Measurements from ENCODE around the gene ACCS. TPM values are rescaled to one million over a fixed set of nuclear protein-coding genes. Genes with fewer than 3 reads are reported as not detected.

Gene ACCS
- total RNA-seq, 1 donor, result 21.0 TPM

- H3K27me3 ChIP-seq (ENCODE audit: insufficient read depth, low read length), result no peaks in the 10 kb centered on the region
- no peak overlapping the region for H3K27ac ChIP-seq (ENCODE audit: low read depth, low read length)
- DNase-seq (ENCODE audit: insufficient read length, low spot score, missing footprints), result no peak
- peaks cover 32% of the 10 kb centered on the region for H3K36me3 ChIP-seq (ENCODE audit: insufficient read depth, low read length)
- TF ChIP-seq CTCF (IDR thresholded peaks at IDR 0.05; ENCODE audit: extremely low read depth, low read depth, low read length), result no peak
- no peaks in the 10 kb centered on the region for H3K9me3 ChIP-seq (ENCODE audit: low read depth, low read length)
- no peak overlapping the region for H2AFZ ChIP-seq (ENCODE audit: low read length)
- H3K79me2 ChIP-seq (ENCODE audit: insufficient read depth, low read length), result peaks cover 8% of the 10 kb centered on the region
- no peak overlapping the region for H3K4me2 ChIP-seq (ENCODE audit: insufficient read depth, low read length)
- H3K4me1 ChIP-seq (ENCODE audit: insufficient read depth, low read length), result peaks cover 7% of the 10 kb centered on the region
- H3K4me3 ChIP-seq (ENCODE audit: insufficient read depth, low read length), result no peak overlapping the region
- peaks cover 25% of the 10 kb centered on the region for H4K20me1 ChIP-seq (ENCODE audit: insufficient read depth, low read length)
These were observed 50.3 kb downstream of the ACCS start for GRCh38 chr11:44116234-44116830.

DNA sequence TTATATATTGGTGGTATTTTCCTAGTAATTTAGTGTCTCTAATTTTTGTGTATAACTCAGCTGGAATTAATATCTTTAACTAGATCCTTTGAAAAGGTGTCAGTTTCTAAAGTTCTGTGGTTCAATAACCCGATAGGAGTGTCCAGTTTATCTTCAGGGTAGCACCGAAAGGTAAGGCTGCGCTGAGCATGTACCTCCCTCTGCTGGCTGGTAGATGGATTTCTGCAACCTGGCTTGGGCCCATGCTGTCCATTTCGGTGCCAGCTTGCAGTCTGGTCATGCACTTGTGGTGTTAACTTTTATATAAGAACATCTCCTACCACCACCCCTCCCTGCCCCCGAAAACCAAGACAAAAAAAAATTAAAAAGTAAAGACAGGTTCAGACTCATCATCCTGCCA lies 54.1 kb downstream of the ACCS start:
- H3K79me2 ChIP-seq (ENCODE audit: insufficient read depth, low read length), result no peaks in the 10 kb centered on the region
- H3K4me2 ChIP-seq (ENCODE audit: insufficient read depth, low read length), result no peak overlapping the region
- TF ChIP-seq CTCF (IDR thresholded peaks at IDR 0.05; ENCODE audit: extremely low read depth, low read depth, low read length), result peak; percentile 44
- H3K27me3 ChIP-seq (ENCODE audit: insufficient read depth, low read length), result no peaks in the 10 kb centered on the region
- H3K9me3 ChIP-seq (ENCODE audit: low read depth, low read length), result no peaks in the 10 kb centered on the region
- peaks cover 19% of the 10 kb centered on the region for H3K36me3 ChIP-seq (ENCODE audit: insufficient read depth, low read length)
- H3K4me3 ChIP-seq (ENCODE audit: insufficient read depth, low read length), result no peak overlapping the region
- DNase-seq (ENCODE audit: insufficient read length, low spot score, missing footprints), result no peak
- H3K4me1 ChIP-seq (ENCODE audit: insufficient read depth, low read length), result no peaks in the 10 kb centered on the region
- H2AFZ ChIP-seq (ENCODE audit: low read length), result no peak overlapping the region
- H4K20me1 ChIP-seq (ENCODE audit: insufficient read depth, low read length), result peaks cover 8% of the 10 kb centered on the region
- H3K27ac ChIP-seq (ENCODE audit: low read depth, low read length), result no peak overlapping the region

GRCh38 chr11:44125598-44125997 lies 59.5 kb downstream of the ACCS start:
- Histone ChIP-seq H3K79me2 (ENCODE audit: insufficient read depth, low read length) (no peaks in the 10 kb centered on the region), H3K36me3 (ENCODE audit: insufficient read depth, low read length) (peaks cover 54% of the 10 kb centered on the region), H3K4me3 (ENCODE audit: insufficient read depth, low read length) (no peak overlapping the region), H3K27me3 (ENCODE audit: insufficient read depth, low read length) (no peaks in the 10 kb centered on the region), H4K20me1 (ENCODE audit: insufficient read depth, low read length) (peaks cover 8% of the 10 kb centered on the region), H3K4me1 (ENCODE audit: insufficient read depth, low read length) (no peaks in the 10 kb centered on the region), H2AFZ (ENCODE audit: low read length) (no peak overlapping the region), H3K9me3 (ENCODE audit: low read depth, low read length) (no peaks in the 10 kb centered on the region), H3K4me2 (ENCODE audit: insufficient read depth, low read length) (no peak overlapping the region), H3K27ac (ENCODE audit: low read depth, low read length) (no peak overlapping the region)
- no peak for TF ChIP-seq CTCF (IDR thresholded peaks at IDR 0.05; ENCODE audit: extremely low read depth, low read depth, low read length)
- no peak for DNase-seq (ENCODE audit: insufficient read length, low spot score, missing footprints)

GRCh38 chr11:44126304-44126703 lies 60.2 kb downstream of the ACCS start:
- Histone ChIP-seq H3K9me3 (ENCODE audit: low read depth, low read length) (no peaks in the 10 kb centered on the region), H3K4me1 (ENCODE audit: insufficient read depth, low read length) (no peaks in the 10 kb centered on the region), H4K20me1 (ENCODE audit: insufficient read depth, low read length) (peaks cover 8% of the 10 kb centered on the region), H3K27me3 (ENCODE audit: insufficient read depth, low read length) (no peaks in the 10 kb centered on the region), H3K36me3 (ENCODE audit: insufficient read depth, low read length) (peaks cover 61% of the 10 kb centered on the region), H3K4me2 (ENCODE audit: insufficient read depth, low read length) (no peak overlapping the region), H2AFZ (ENCODE audit: low read length) (no peak overlapping the region), H3K79me2 (ENCODE audit: insufficient read depth, low read length) (no peaks in the 10 kb centered on the region), H3K4me3 (ENCODE audit: insufficient read depth, low read length) (no peak overlapping the region), H3K27ac (ENCODE audit: low read depth, low read length) (no peak overlapping the region)
- DNase-seq (ENCODE audit: insufficient read length, low spot score, missing footprints), result no peak
- TF ChIP-seq CTCF (IDR thresholded peaks at IDR 0.05; ENCODE audit: extremely low read depth, low read depth, low read length), result no peak
